HEK293 (cell line): ENCODE results near the gene KIAA1671.

ENCODE experiments used
- CTCF ChIA-PET: fragments of 350-600 bp; formaldehyde crosslinking; extraction: SDS; loops from one replicate; lab custom pipeline; 2021; ENCODE audit warnings: antibody characterized with exemption; lab: Yijun Ruan, JAX
- POLR2A ChIA-PET: fragments of 300-600 bp; formaldehyde crosslinking; extraction: SDS; loops from one replicate; lab custom pipeline; 2020; ENCODE audit warnings: antibody characterized with exemption, inconsistent platforms; lab: Yijun Ruan, JAX
- H3K27ac ChIP-seq: fragments of 200-500 bp; sonication (Bioruptor generic); 2 replicates; pipeline ENCODE4 v1.5.1; 2014; ENCODE audit warnings: low read depth, low read length, control low read depth, inconsistent platforms; ENCODE audit errors: extremely low read depth
- H3K36me3 ChIP-seq, 2 experiments: fragments of 200-500 bp in 1 of 2; sonication (Bioruptor generic) in 1 of 2; 1 replicate in 1 of 2; 2 replicates in 1 of 2; pipeline ENCODE4 v1.5.1; 2014 to 2017; ENCODE audit warnings: inconsistent platforms in 2 of 2, low read length in 2 of 2; ENCODE audit not compliant: control insufficient read depth in 2 of 2, insufficient read depth in 1 of 2
- H3K4me1 ChIP-seq: fragments of 200-500 bp; sonication (Bioruptor generic); 2 replicates; pipeline ENCODE4 v1.5.1; 2014; ENCODE audit warnings: mild to moderate bottlenecking, low read length, inconsistent platforms; ENCODE audit not compliant: control insufficient read depth, insufficient read depth
- H3K4me3 ChIP-seq: 2 replicates; pipeline ENCODE4 v1.5.1; 2011; ENCODE audit warnings: low read depth, mild to moderate bottlenecking, control low read depth, low read length, moderate library complexity
- H3K9me3 ChIP-seq: fragments of 200-500 bp; sonication (Bioruptor generic); 2 replicates; pipeline ENCODE4 v1.5.1; 2014; ENCODE audit warnings: low read depth, low read length, inconsistent platforms; ENCODE audit not compliant: control insufficient read depth, insufficient read depth
- GLI4 ChIP-seq: fragments of 450-650 bp; formaldehyde crosslinking; IDR thresholded peaks from 2 replicates; pipeline ENCODE4 v1.5.1; 2016; ENCODE audit warnings: missing biosample characterization, missing genetic modification characterization
- MEIS1 ChIP-seq: sonication (generic); formaldehyde crosslinking; IDR thresholded peaks from 2 replicates; pipeline ENCODE4 v1.8.1; 2022; ENCODE audit warnings: missing genetic modification reagents, mild to moderate bottlenecking, borderline replicate concordance
- MYNN ChIP-seq: fragments of 450-650 bp; formaldehyde crosslinking; IDR thresholded peaks from 2 replicates; pipeline ENCODE4 v1.5.1; 2016; ENCODE audit warnings: missing biosample characterization, missing genetic modification characterization, borderline replicate concordance
- WT1 ChIP-seq: fragments of 450-650 bp; formaldehyde crosslinking; IDR thresholded peaks from 2 replicates; pipeline ENCODE4 v1.5.1; 2016; ENCODE audit warnings: missing biosample characterization, missing genetic modification characterization
- YY1 ChIP-seq: fragments of 450-650 bp; formaldehyde crosslinking; IDR thresholded peaks from 2 replicates; pipeline ENCODE4 v1.5.1; 2018; ENCODE audit warnings: missing biosample characterization, missing genetic modification characterization
- ZBTB1 ChIP-seq: fragments of 450-650 bp; formaldehyde crosslinking; IDR thresholded peaks from 2 replicates; pipeline ENCODE4 v1.5.1; 2016; ENCODE audit warnings: missing biosample characterization, missing genetic modification characterization
- ZBTB20 ChIP-seq: fragments of 450-650 bp; formaldehyde crosslinking; IDR thresholded peaks from 2 replicates; pipeline ENCODE4 v1.5.1; 2016; ENCODE audit warnings: missing biosample characterization, missing genetic modification characterization
- ZFP37 ChIP-seq: fragments of 450-650 bp; formaldehyde crosslinking; IDR thresholded peaks from 2 replicates; pipeline ENCODE4 v1.5.1; 2016; ENCODE audit warnings: missing biosample characterization, missing genetic modification characterization
- ZNF10 ChIP-seq: fragments of 450-650 bp; formaldehyde crosslinking; IDR thresholded peaks from 2 replicates; pipeline ENCODE4 v1.5.1; 2017; ENCODE audit warnings: missing biosample characterization, missing genetic modification characterization
- ZNF2 ChIP-seq: fragments of 450-650 bp; formaldehyde crosslinking; IDR thresholded peaks from 2 replicates; pipeline ENCODE4 v1.5.1; 2016; ENCODE audit warnings: missing biosample characterization, missing genetic modification characterization
- ZNF350 ChIP-seq: fragments of 450-650 bp; formaldehyde crosslinking; IDR thresholded peaks from 2 replicates; pipeline ENCODE4 v1.5.0; 2017; ENCODE audit warnings: missing biosample characterization, mild to moderate bottlenecking, missing genetic modification characterization
- ZNF404 ChIP-seq: fragments of 450-650 bp; formaldehyde crosslinking; IDR thresholded peaks from 2 replicates; pipeline ENCODE4 v1.5.1; 2017; ENCODE audit warnings: missing biosample characterization, missing genetic modification characterization
- ZNF521 ChIP-seq: fragments of 450-650 bp; formaldehyde crosslinking; IDR thresholded peaks from 2 replicates; pipeline ENCODE4 v1.5.1; 2017; ENCODE audit warnings: missing biosample characterization, mild to moderate bottlenecking, missing genetic modification characterization
- ZNF529 ChIP-seq: fragments of 450-650 bp; formaldehyde crosslinking; IDR thresholded peaks from 2 replicates; pipeline ENCODE4 v1.5.1; 2017; ENCODE audit warnings: missing genetic modification characterization, missing biosample characterization; ENCODE audit not compliant: insufficient replicate concordance
- ZNF549 ChIP-seq: fragments of 450-650 bp; IDR thresholded peaks from 2 replicates; pipeline ENCODE4 v1.5.1; 2018; ENCODE audit warnings: missing biosample characterization, missing genetic modification characterization, mild to moderate bottlenecking, inconsistent platforms, moderate library complexity
- ZNF664 ChIP-seq: fragments of 450-650 bp; formaldehyde crosslinking; IDR thresholded peaks from 2 replicates; pipeline ENCODE4 v1.5.1; 2016; ENCODE audit warnings: missing biosample characterization, missing genetic modification characterization
- ZNF777 ChIP-seq: fragments of 450-650 bp; formaldehyde crosslinking; IDR thresholded peaks from 2 replicates; pipeline ENCODE4 v1.5.1; 2017; ENCODE audit warnings: missing biosample characterization, missing genetic modification characterization, borderline replicate concordance
- ZSCAN30 ChIP-seq: fragments of 450-650 bp; IDR thresholded peaks from 2 replicates; pipeline ENCODE4 v1.5.1; 2018; ENCODE audit warnings: missing biosample characterization, mild to moderate bottlenecking, missing genetic modification characterization, moderate library complexity
- TF ChIP-seq, protein P1 (sequence below): fragments of 450-650 bp; formaldehyde crosslinking; IDR thresholded peaks from 2 replicates; pipeline ENCODE4 v1.5.1; 2017; ENCODE audit warnings: missing biosample characterization, missing genetic modification characterization
- TF ChIP-seq, protein P2 (sequence below): fragments of 450-650 bp; formaldehyde crosslinking; IDR thresholded peaks from 2 replicates; pipeline ENCODE4 v1.5.1; 2016; ENCODE audit warnings: missing biosample characterization, missing genetic modification characterization
- TF ChIP-seq, protein P3 (sequence below): fragments of 450-650 bp; formaldehyde crosslinking; conservative IDR thresholded peaks from 2 replicates; pipeline ENCODE4 v1.5.1; 2016; ENCODE audit warnings: low read depth, missing biosample characterization, missing genetic modification characterization

Gene KIAA1671

DNA sequence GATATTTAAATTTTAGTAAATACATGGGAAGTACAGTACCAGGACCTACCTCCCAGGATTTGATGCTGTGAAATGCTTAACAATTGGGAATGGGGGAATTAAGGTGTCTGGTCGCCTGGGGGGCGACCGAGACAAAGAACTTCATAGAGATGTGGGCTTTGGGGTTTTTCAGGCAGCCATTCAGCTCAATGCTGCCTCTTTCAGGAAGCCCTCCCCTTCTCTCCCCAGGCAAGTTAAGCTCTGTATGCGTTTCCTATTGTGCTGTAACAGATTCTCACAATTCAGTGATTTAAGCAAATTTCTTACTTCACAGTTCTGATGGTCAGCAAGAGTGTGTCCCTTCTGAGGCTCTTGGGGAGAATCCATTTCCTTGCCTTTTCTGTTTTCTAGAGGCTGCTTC is 53.8 kb downstream of the KIAA1671 start (continued):
- TF ChIP-seq ZNF521 (tag by site-specific recombination) (no peak), ZNF350 (tag by site-specific recombination) (no peak), ZFP37 (no peak), GLI4 (tag by site-specific recombination) (no peak), ZNF549 (tag by site-specific recombination) (no peak), ZNF664 (tag by site-specific recombination) (no peak), ZNF529 (no peak), ZBTB20 (tag by site-specific recombination) (no peak), YY1 (tag by site-specific recombination) (no peak), MYNN (tag by site-specific recombination) (no peak)

DNA sequence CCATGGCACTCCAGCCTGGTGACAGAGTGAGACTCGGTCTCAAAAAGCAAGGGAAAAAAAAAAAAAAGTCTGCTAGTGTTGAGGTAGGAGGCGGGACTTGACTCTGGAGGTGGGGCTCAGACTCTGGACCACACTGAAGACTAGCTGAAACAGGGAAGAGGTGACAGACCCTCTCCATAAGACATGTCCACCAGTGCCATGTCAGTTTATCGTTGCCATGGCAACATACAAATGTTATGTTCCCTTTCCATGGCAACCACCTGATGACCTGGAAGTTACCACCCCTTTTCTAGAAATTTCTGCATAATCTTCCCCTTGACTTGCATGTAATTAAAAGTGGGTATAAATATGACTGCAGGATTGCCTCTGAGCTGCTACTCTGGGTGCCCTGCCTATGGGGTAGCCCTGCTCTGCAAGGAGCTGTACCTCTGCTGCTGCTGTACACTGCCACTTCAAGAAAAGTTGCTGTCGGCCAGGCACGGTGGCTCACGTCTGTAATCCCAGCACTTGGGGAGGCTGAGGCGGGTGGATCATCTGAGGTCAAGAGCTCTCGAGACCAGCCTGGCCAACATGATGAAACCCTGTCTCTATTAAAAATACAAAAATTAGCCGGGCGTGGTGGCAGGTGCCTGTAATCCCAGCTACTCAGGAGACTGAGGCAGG is 55.1 kb downstream of the KIAA1671 start:
- H3K36me3 ChIP-seq: no peaks in the 10 kb centered on the region
- CTCF ChIA-PET: interaction anchor here (0.8 kb wide), 1 partner anchor 50 kb away, joined by 3 read pairs; no protein-coding TSS in a partner anchor

DNA sequence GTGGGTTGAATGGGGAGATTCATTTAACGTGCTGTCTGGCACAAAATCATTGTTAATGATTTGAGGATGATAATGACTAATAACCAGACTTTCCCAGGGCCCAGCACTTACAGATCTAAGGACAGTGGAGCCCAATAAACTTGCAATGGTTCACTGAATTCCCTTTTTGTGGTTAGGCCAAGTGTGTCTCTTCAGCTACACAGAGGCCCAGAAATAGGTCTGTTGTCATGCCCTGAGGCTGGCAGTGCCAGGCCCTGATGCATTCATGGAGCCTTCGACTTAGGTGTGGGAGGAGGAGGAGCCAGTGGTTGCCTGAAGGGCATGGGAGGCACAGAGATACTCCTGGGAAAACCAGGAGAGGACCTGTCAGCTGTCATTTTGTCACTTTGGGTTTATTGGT is 56.1 kb downstream of the KIAA1671 start:
- ChIA-PET POLR2A (interaction anchor here (0.7 kb wide), 2 partner anchors 55 to 959 kb away, joined by 5 to 9 read pairs; no protein-coding TSS in a partner anchor), CTCF (no interaction called here)
- TF ChIP-seq MEIS1 (no peak), ZNF350 (tag by site-specific recombination) (no peak), ZNF404 (tag by site-specific recombination) (no peak), ZBTB1 (no peak), ZNF2 (tag by site-specific recombination) (no peak), WT1 (no peak)
- TF ChIP-seq, protein P1, sequence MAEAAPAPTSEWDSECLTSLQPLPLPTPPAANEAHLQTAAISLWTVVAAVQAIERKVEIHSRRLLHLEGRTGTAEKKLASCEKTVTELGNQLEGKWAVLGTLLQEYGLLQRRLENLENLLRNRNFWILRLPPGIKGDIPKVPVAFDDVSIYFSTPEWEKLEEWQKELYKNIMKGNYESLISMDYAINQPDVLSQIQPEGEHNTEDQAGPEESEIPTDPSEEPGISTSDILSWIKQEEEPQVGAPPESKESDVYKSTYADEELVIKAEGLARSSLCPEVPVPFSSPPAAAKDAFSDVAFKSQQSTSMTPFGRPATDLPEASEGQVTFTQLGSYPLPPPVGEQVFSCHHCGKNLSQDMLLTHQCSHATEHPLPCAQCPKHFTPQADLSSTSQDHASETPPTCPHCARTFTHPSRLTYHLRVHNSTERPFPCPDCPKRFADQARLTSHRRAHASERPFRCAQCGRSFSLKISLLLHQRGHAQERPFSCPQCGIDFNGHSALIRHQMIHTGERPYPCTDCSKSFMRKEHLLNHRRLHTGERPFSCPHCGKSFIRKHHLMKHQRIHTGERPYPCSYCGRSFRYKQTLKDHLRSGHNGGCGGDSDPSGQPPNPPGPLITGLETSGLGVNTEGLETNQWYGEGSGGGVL: no peak
- TF ChIP-seq, protein P2, sequence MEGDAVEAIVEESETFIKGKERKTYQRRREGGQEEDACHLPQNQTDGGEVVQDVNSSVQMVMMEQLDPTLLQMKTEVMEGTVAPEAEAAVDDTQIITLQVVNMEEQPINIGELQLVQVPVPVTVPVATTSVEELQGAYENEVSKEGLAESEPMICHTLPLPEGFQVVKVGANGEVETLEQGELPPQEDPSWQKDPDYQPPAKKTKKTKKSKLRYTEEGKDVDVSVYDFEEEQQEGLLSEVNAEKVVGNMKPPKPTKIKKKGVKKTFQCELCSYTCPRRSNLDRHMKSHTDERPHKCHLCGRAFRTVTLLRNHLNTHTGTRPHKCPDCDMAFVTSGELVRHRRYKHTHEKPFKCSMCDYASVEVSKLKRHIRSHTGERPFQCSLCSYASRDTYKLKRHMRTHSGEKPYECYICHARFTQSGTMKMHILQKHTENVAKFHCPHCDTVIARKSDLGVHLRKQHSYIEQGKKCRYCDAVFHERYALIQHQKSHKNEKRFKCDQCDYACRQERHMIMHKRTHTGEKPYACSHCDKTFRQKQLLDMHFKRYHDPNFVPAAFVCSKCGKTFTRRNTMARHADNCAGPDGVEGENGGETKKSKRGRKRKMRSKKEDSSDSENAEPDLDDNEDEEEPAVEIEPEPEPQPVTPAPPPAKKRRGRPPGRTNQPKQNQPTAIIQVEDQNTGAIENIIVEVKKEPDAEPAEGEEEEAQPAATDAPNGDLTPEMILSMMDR (tag by site-specific recombination): no peak
- TF ChIP-seq, protein P3, sequence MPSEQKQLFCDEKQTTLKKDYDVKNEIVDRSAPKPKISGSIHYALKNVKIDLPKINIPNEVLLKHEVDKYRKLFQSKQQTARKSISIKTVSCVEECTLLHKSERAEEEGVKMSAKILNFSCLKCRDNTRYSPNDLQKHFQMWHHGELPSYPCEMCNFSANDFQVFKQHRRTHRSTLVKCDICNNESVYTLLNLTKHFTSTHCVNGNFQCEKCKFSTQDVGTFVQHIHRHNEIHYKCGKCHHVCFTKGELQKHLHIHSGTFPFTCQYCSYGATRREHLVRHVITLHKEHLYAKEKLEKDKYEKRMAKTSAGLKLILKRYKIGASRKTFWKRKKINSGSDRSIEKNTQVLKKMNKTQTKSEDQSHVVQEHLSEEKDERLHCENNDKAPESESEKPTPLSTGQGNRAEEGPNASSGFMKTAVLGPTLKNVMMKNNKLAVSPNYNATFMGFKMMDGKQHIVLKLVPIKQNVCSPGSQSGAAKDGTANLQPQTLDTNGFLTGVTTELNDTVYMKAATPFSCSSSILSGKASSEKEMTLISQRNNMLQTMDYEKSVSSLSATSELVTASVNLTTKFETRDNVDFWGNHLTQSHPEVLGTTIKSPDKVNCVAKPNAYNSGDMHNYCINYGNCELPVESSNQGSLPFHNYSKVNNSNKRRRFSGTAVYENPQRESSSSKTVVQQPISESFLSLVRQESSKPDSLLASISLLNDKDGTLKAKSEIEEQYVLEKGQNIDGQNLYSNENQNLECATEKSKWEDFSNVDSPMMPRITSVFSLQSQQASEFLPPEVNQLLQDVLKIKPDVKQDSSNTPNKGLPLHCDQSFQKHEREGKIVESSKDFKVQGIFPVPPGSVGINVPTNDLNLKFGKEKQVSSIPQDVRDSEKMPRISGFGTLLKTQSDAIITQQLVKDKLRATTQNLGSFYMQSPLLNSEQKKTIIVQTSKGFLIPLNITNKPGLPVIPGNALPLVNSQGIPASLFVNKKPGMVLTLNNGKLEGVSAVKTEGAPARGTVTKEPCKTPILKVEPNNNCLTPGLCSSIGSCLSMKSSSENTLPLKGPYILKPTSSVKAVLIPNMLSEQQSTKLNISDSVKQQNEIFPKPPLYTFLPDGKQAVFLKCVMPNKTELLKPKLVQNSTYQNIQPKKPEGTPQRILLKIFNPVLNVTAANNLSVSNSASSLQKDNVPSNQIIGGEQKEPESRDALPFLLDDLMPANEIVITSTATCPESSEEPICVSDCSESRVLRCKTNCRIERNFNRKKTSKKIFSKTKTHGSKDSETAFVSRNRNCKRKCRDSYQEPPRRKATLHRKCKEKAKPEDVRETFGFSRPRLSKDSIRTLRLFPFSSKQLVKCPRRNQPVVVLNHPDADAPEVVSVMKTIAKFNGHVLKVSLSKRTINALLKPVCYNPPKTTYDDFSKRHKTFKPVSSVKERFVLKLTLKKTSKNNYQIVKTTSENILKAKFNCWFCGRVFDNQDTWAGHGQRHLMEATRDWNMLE (tag by site-specific recombination): no peak
- H3K36me3 ChIP-seq: no peaks in the 10 kb centered on the region
- H3K4me3 ChIP-seq: no peak overlapping the region
- no peak overlapping the region for H3K27ac ChIP-seq
- H3K4me1 ChIP-seq: peaks cover 7% of the 10 kb centered on the region
- H3K9me3 ChIP-seq: no peaks in the 10 kb centered on the region

More for the DNA sequence above, 55.1 kb downstream of the KIAA1671 start:
- H3K4me3 ChIP-seq: no peak overlapping the region
- H3K27ac ChIP-seq: no peak overlapping the region
- TF ChIP-seq ZSCAN30 (tag by site-specific recombination) (no peak), ZNF777 (tag by site-specific recombination) (no peak), ZNF10 (tag by site-specific recombination) (no peak)
- no peaks in the 10 kb centered on the region for H3K4me1 ChIP-seq
- POLR2A ChIA-PET: interaction anchor here (0.6 kb wide), 1 partner anchor 18 kb away, joined by 3 read pairs; no protein-coding TSS in a partner anchor
- no peaks in the 10 kb centered on the region for H3K9me3 ChIP-seq
